Uterus (tissue), 2 donors: ENCODE measurements around the gene EP400.

Source experiments
- CTCF ChIP-seq, 4 experiments: fragments of 200-600 bp in 2 of 4; fragments of 450-650 bp in 2 of 4; sonication (generic) in 2 of 4; IDR thresholded peaks; one replicate each; pipeline ENCODE4 v1.5.1; 2016 to 2019; ENCODE audit warnings: antibody characterized with exemption in 4 of 4, mild to moderate bottlenecking in 2 of 4, moderate library complexity in 1 of 4
- POLR2A ChIP-seq, 2 donors: fragments of 450-650 bp; IDR thresholded peaks; one replicate each; pipeline ENCODE4 v1.6.1; 2016; ENCODE audit warnings: antibody characterized with exemption in 2 of 2, mild to moderate bottlenecking in 1 of 2, moderate library complexity in 1 of 2

- TF ChIP-seq CTCF (IDR thresholded peaks at IDR 0.05) (no peak), POLR2A (IDR thresholded peaks at IDR 0.05) (no peak)
These were observed 33.8 kb downstream of the EP400 start for GRCh38 chr12:131983554-131983953.
